VCaP (cell line): ENCODE results near the gene URM1.

ENCODE experiments used
- H3K27ac ChIP-seq: fragments of 450-650 bp; 2 replicates; pipeline ENCODE4 v1.5.1; 2017
- TF ChIP-seq, protein P1 (sequence below): fragments of 450-650 bp; conservative IDR thresholded peaks from 2 replicates; pipeline ENCODE4 v1.5.1; 2017; ENCODE audit warnings: mild to moderate bottlenecking, moderate library complexity

Gene URM1

DNA sequence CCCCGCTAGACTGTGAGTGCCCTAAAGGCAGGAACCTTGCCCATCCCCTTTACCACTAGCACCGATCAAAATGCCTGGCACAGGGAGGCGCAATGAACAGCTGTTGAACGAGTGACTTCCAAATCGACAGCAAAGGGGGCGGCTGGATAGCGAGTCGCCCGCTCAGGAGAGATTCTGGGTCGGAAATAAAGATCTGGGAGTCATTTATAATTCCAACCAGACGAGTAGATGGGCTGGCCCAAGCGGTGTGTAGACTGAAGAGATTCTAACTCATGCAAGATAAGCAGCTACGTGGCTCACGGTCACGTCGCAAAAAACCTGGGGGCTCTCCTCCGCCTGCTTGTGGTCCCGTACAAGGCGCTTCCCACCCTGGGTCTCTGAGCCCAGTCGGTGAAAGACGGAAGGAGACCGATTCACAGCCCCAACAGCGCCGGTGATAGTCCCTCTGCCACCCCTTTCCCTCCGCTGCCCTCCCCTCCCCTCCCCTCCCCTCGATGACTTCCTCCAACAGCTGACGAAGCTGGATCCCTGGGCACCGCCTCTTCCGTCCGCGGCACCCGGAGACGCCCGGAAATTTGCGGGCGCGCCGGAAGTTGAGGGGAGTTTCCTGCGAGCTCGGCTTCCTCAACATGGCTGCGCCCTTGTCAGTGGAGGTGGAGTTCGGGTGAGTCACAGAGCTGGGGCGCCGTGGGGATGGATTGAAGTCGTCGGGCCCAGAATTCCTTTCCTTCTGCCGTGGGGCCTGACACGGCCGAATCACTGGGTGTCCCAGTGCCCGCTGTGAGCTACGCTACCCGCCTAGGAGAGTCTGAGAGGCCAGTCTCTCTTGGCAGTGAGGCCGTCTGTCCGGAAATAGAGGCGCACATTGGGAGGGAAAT, at the start of gene URM1:
Gene URM1, plus strand, starts transcription at position 623 of the 878 bp plus-strand sequence. Its CDS starts 7 bp downstream, at position 630.
- TF ChIP-seq, protein P1, sequence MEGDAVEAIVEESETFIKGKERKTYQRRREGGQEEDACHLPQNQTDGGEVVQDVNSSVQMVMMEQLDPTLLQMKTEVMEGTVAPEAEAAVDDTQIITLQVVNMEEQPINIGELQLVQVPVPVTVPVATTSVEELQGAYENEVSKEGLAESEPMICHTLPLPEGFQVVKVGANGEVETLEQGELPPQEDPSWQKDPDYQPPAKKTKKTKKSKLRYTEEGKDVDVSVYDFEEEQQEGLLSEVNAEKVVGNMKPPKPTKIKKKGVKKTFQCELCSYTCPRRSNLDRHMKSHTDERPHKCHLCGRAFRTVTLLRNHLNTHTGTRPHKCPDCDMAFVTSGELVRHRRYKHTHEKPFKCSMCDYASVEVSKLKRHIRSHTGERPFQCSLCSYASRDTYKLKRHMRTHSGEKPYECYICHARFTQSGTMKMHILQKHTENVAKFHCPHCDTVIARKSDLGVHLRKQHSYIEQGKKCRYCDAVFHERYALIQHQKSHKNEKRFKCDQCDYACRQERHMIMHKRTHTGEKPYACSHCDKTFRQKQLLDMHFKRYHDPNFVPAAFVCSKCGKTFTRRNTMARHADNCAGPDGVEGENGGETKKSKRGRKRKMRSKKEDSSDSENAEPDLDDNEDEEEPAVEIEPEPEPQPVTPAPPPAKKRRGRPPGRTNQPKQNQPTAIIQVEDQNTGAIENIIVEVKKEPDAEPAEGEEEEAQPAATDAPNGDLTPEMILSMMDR = no peak
- peak within 1 kb of the TSS; percentile 86 for H3K27ac ChIP-seq

GRCh38 chr9:128321879-128322403, 49.2 kb upstream of the URM1 start:
- TF ChIP-seq, protein P1 = no peak
- peak overlapping the region; percentile 97 for H3K27ac ChIP-seq

- TF ChIP-seq, protein P1 = no peak
- H3K27ac ChIP-seq = peak within 1 kb of the TSS; percentile 97
Measured at GRCh38 chr9:128322404-128323211, 48.6 kb upstream of the URM1 start, which contains the start of the genes COQ4 and TRUB2. TSS of gene COQ4 (plus strand) at chr9:128322839. CDS start at chr9:128322859, 20 bp downstream. TSS of gene TRUB2 (minus strand) at chr9:128322447. CDS start at chr9:128322408, 39 bp downstream.

DNA sequence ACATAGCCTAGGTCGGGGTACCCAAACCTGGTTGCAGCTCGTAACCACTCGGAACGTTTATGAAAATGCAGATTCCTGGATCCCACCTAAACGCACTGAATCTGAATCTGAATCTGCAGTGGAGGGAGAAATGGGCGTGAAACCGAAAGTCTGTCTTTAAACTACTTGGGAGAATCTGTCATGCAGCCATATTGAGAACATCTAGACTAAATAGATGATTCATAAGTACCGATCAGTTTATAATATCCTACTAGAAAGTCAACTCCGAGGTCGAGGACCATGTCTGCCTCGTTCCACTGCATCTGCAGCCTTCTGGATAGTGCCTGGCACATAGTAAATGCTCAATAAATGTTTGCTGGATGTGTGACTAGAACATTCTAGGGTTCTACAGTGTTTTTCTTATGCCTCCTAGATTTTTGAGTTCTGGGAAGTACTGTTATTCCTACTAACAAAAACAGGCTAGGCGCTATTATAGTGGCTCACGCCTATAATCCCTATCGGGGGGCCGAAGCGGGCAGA, 47.9 kb upstream of the URM1 start:
- H3K27ac ChIP-seq = peak overlapping the region; percentile 97

DNA sequence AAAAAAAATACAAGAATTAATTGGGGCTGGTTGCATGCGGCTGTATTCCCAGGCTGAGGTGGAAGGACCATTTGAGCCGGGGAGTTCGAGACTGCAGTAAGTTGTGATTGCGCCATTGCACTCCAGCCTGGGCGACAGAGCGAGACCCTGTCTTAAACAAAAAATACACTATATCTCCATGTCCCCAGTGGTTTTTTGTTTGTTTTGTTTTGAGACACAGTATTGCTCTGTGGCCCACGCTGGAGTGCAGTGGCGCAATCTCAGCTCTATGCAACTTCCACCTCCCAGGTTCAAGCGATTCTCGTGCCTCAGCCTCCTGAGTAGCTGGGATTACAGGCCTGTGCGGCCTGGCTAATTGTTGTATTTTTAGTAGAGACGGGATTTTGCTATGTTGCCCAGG, 47.4 kb upstream of the URM1 start:
- TF ChIP-seq, protein P1 = no peak
- peak overlapping the region; percentile 97 for H3K27ac ChIP-seq

More for the DNA sequence above, 47.9 kb upstream of the URM1 start:
- TF ChIP-seq, protein P1 = no peak

- H3K27ac ChIP-seq = peak overlapping the region; percentile 97; the same call in 1 of the 2 replicates
- TF ChIP-seq, protein P1 = no peak
Measured at GRCh38 chr9:128324401-128324800, 46.8 kb upstream of the URM1 start.
